Psoas muscle (tissue), 8 donors: ENCODE measurements around the gene ZHX3. TPM values are rescaled to one million over a fixed set of nuclear protein-coding genes. Genes with fewer than 3 reads are reported as not detected.

ENCODE experiments used
- ATAC-seq, 4 donors: fragments of 200-7000 bp; cut with Tn5 transposase; one replicate each; pipeline ENCODE4 v1.9.1; 2020; ENCODE audit warnings: moderate library complexity in 3 of 4, mild to moderate bottlenecking in 2 of 4
- DNase-seq, 2 donors: peaks; one replicate each; pipeline ENCODE4 v3.0.0-alpha.2; 2020
- H3K27ac ChIP-seq: fragments of 200-600 bp; one replicate; pipeline ENCODE4 v1.8.0; 2022
- H3K27me3 ChIP-seq, 3 donors: fragments of 200-600 bp in 1 of 3; one replicate each; pipeline versions ENCODE4 v1.6.1 to v1.8.0; 2013 to 2022; ENCODE audit warnings: low read length in 2 of 3, mild to moderate bottlenecking in 2 of 3, moderate library complexity in 1 of 3; ENCODE audit not compliant: insufficient read depth in 3 of 3
- H3K36me3 ChIP-seq, 2 donors: fragments of 200-600 bp in 1 of 2; one replicate each; pipeline versions ENCODE4 v1.6.1 to v1.8.0; 2013 to 2022; ENCODE audit warnings: low read depth in 1 of 2, mild to moderate bottlenecking in 1 of 2, moderate library complexity in 1 of 2; ENCODE audit not compliant: insufficient read depth in 1 of 2
- H3K4me1 ChIP-seq: fragments of 200-600 bp; one replicate; pipeline ENCODE4 v1.8.0; 2022
- H3K4me3 ChIP-seq: fragments of 200-600 bp; one replicate; pipeline ENCODE4 v1.8.0; 2022; ENCODE audit warnings: mild to moderate bottlenecking
- H3K9me3 ChIP-seq: fragments of 200-600 bp; one replicate; pipeline ENCODE4 v1.8.0; 2022
- CTCF ChIP-seq: fragments of 200-600 bp; IDR thresholded peaks from one replicate; pipeline ENCODE4 v1.8.0; 2022; ENCODE audit warnings: antibody characterized with exemption
- WGBS, 3 donors: extraction: QIAGEN DNeasy Blood & Tissue Kit; methylation state at CpG; one replicate each; pipeline versions ENCODE4 v1.1.6 to v1.1.7; 2013; 5-methylcytosine and 5-hydroxymethylcytosine counted together
- intact Hi-C, 2 donors: fragments of 100-400 bp; cut with DNase I; formaldehyde crosslinking; loops; one replicate each; pipeline versions ENCODE4 v1.11.0 to v1.14.2; 2022
- polyA plus RNA-seq, 3 donors: library from polyadenylated mRNA; stranded (reverse); fragments of 200-250 nt; gene quantifications; one replicate each; pipeline ENCODE4 v1.2.3, GENCODE V29; 2013
- total RNA-seq, 4 donors: library from RNA; stranded (reverse); fragmentation: NEBNext Ultra II Directional in 2 of 4; extraction: Animal tissue kit (Norgen Biotek cat#: 25700) in 2 of 4; gene quantifications; one replicate each; pipeline versions ENCODE4 v1.2.1 to v1.2.4, GENCODE V29; 2021 to 2023
- donor health status: healthy with polysubstance abuse.
- donor health status: DM: no; HTN: no; CAD: no; lungs with moderate emphysema.
- donor health status: Bipolar disorder and iron deficiency.
- donor health status: healthy.
- donor health status: DM: yes; HTN: yes; CAD: no.
- donor health status: DM: no; HTN: no; CAD: no.
- donor health status: DM: no; HTN: no; CAD: no.
- donor health status: DM: yes; HTN: yes; CAD: no.

Gene ZHX3
- total and polyA plus RNA-seq, 7 donors: 7.0 to 47.7 (median 39.6) TPM

- H3K36me3 ChIP-seq: peaks cover 7 to 93% of the 10 kb centered on the region in 2 donors
- H3K9me3 ChIP-seq: no peaks in the 10 kb centered on the region
- H3K27ac ChIP-seq: no peak overlapping the region
- no peaks in the 10 kb centered on the region for H3K4me1 ChIP-seq
- ATAC-seq (no peak), DNase-seq (peak; percentile 8 to 43)
- H3K27me3 ChIP-seq: no peaks in the 10 kb centered on the region
- TF ChIP-seq CTCF: no peak
- no peak overlapping the region for H3K4me3 ChIP-seq
- 88 to 93% (median 89%) methylated on average over 27 of the region's 27 CpGs for WGBS, 3 donors
- intact Hi-C loops: no loop called here
Observed at GRCh38 chr20:41166201-41167117, 151.1 kb downstream of the ZHX3 start.

DNA sequence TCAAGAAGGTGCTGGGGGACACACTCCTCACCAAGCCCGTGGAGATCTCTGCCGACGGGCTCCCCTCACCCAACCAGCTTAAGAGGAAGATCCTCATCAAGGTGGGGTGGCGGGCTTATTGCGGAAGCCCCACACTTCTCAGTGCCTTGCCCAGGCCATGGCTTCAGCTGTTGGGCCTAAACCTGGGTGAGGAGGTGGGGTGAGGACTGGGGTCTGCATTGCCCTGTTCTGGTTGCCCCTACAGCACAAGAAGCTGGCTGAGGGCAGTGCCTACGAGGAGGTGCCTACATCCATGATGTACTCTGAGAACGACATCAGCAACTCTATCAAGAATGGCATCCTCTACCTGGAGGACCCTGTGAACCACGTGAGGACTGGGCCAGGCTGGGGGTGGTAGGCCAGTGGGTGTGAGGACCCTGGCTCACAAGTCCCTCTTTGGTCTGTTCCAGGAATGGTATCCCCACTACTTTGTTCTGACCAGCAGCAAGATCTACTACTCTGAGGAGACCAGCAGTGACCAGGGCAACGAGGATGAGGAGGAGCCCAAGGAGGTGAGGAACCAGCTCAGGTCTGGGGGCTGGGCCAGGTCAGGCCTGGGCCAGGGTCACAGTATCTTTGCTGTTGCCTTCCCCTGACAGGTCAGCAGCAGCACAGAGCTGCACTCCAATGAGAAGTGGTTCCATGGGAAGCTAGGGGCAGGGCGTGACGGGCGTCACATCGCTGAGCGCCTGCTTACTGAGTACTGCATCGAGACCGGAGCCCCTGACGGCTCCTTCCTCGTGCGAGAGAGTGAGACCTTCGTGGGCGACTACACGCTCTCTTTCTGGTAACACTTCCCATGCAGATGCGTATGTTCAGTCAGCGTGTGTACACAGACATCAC is 152.3 kb downstream of the ZHX3 start:
- no peak for TF ChIP-seq CTCF
- H3K36me3 ChIP-seq: peaks cover 7 to 88% of the 10 kb centered on the region in 2 donors
- H3K27me3 ChIP-seq: no peaks in the 10 kb centered on the region
- H3K4me3 ChIP-seq: no peak overlapping the region
- no peaks in the 10 kb centered on the region for H3K9me3 ChIP-seq
- ATAC-seq (no peak), DNase-seq (peak in 1 of 2 donors; percentile 37)
- intact Hi-C loops: no loop called here
- 89 to 90% (median 90%) methylated on average over 24 of the region's 24 CpGs for WGBS, 3 donors
- H3K27ac ChIP-seq: no peak overlapping the region
- H3K4me1 ChIP-seq: no peaks in the 10 kb centered on the region

DNA sequence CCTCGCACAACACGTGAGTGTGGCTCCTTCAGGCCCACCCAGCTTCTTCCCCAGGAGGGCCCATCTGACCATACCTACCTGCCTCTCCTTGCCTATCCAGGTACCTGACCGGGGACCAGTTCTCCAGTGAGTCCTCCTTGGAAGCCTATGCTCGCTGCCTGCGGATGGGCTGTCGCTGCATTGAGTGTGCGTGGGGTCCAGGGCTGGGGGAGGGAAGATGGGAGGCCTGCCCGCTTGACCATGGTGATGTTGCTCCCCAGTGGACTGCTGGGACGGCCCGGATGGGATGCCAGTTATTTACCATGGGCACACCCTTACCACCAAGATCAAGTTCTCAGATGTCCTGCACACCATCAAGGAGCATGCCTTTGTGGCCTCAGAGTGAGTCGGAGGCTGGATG is 153.7 kb downstream of the ZHX3 start:
- Histone ChIP-seq H3K4me3 (no peak overlapping the region), H3K27me3 (no peaks in the 10 kb centered on the region), H3K4me1 (no peaks in the 10 kb centered on the region), H3K9me3 (no peaks in the 10 kb centered on the region), H3K27ac (no peak overlapping the region), H3K36me3 (peaks cover 3 to 83% of the 10 kb centered on the region in 2 donors)
- TF ChIP-seq CTCF: no peak
- ATAC-seq (no peak), DNase-seq (peak in 1 of 2 donors; percentile 42)
- whole genome bisulfite sequencing, 3 donors: 94 to 96% (median 96%) methylated on average over 11 of the region's 11 CpGs
- intact Hi-C loops: no loop called here

- H3K9me3 ChIP-seq: no peaks in the 10 kb centered on the region
- peaks cover 3 to 68% of the 10 kb centered on the region in 2 donors for H3K36me3 ChIP-seq
- H3K4me3 ChIP-seq: no peak overlapping the region
- no peak overlapping the region for H3K27ac ChIP-seq
- ATAC-seq: no peak
- peaks cover 7% of the 10 kb centered on the region for H3K4me1 ChIP-seq
- DNase-seq: no peak
- WGBS, 3 donors: 93 to 99% (median 94%) methylated on average over 8 to 11 of the region's 11 CpGs
- intact Hi-C loops: no loop called here
- TF ChIP-seq CTCF: no peak
- no peaks in the 10 kb centered on the region for H3K27me3 ChIP-seq
Observed at GRCh38 chr20:41162396-41162795, 155.1 kb downstream of the ZHX3 start.
